Gastroesophageal sphincter (tissue), 4 donors: ENCODE results near the gene THADA. TPM values are rescaled to one million over a fixed set of nuclear protein-coding genes. Genes with fewer than 3 reads are reported as not detected.

Experiments used
- ATAC-seq: fragments of 150-250 bp; one replicate; pipeline ENCODE4 v1.9.1; 2016; ENCODE audit warnings: mild to moderate bottlenecking, moderate library complexity
- H3K27ac ChIP-seq, 4 donors: fragments of 200-600 bp; sonication (generic) in 3 of 4; 1 replicate in 3 of 4; 2 replicates in 1 of 4; pipeline ENCODE4 v1.5.1; 2016 to 2019
- H3K27me3 ChIP-seq: fragments of 200-600 bp; sonication (generic); one replicate; pipeline ENCODE4 v1.5.1; 2019
- H3K36me3 ChIP-seq, 2 donors: fragments of 200-600 bp; sonication (generic); one replicate each; pipeline ENCODE4 v1.5.1; 2019; ENCODE audit warnings: control low read depth in 1 of 2
- H3K4me1 ChIP-seq, 3 donors: fragments of 200-600 bp; sonication (generic); 1 replicate in 2 of 3; 2 replicates in 1 of 3; pipeline ENCODE4 v1.5.1; 2016 to 2019; ENCODE audit warnings: control low read depth in 2 of 3
- H3K4me3 ChIP-seq, 2 donors: fragments of 200-600 bp; sonication (generic); one replicate each; pipeline ENCODE4 v1.5.1; 2019; ENCODE audit warnings: mild to moderate bottlenecking in 1 of 2, moderate library complexity in 1 of 2
- H3K9me3 ChIP-seq, 3 donors: fragments of 200-600 bp; sonication (generic); one replicate each; pipeline ENCODE4 v1.5.1; 2017 to 2019; ENCODE audit warnings: control low read depth in 2 of 3
- CTCF ChIP-seq, 4 experiments: fragments of 200-600 bp in 2 of 4; fragments of 450-650 bp in 2 of 4; sonication (generic) in 1 of 4; IDR thresholded peaks; one replicate each; pipeline ENCODE4 v1.5.1; 2017 to 2019; ENCODE audit warnings: antibody characterized with exemption in 4 of 4, mild to moderate bottlenecking in 2 of 4, moderate library complexity in 2 of 4
- EP300 ChIP-seq: sonication (generic); formaldehyde crosslinking; IDR thresholded peaks from one replicate; pipeline ENCODE4 v1.6.1; 2017; ENCODE audit warnings: antibody characterized with exemption, mild to moderate bottlenecking
- POLR2A ChIP-seq, 2 donors: fragments of 450-650 bp; IDR thresholded peaks; one replicate each; pipeline ENCODE4 v1.6.1; 2017; ENCODE audit warnings: antibody characterized with exemption in 2 of 2, mild to moderate bottlenecking in 2 of 2, moderate library complexity in 1 of 2
- POLR2AphosphoS5 ChIP-seq: sonication (generic); formaldehyde crosslinking; IDR thresholded peaks from one replicate; pipeline ENCODE4 v1.6.1; 2017; ENCODE audit warnings: antibody characterized with exemption
- WGBS, 2 donors: methylation state at CpG; one replicate each; pipeline ENCODE4 v1.1.5; 2018; ENCODE audit warnings: low coverage in 1 of 2; 5-methylcytosine and 5-hydroxymethylcytosine counted together
- total RNA-seq, 4 donors: library from RNA; depleted of rRNA; stranded (reverse); fragments of >200 nt; gene quantifications; one replicate each; pipeline ENCODE4 v1.1.0, GENCODE V29; 2016

Gene THADA
- total RNA-seq, 4 donors from 2014 or later: 19.7 to 34.4 (median 22.3) TPM

GRCh38 chr2:43214253-43214652 lies 381.6 kb downstream of the THADA start:
- Histone ChIP-seq H3K36me3 (no peaks in the 10 kb centered on the region), H3K4me1 (peaks cover 5 to 47% (median 24%) of the 10 kb centered on the region in 3 donors), H3K4me3 (no peak overlapping the region), H3K27me3 (no peaks in the 10 kb centered on the region), H3K27ac (peak overlapping the region in 1 of 4 donors; percentile 12), H3K9me3 (no peaks in the 10 kb centered on the region)
- ATAC-seq: no peak
- 85% methylated on average over 5 of the region's 5 CpGs; no CpG with 5 or more reads in 1 of the 2 donors for WGBS, 2 donors
- TF ChIP-seq POLR2AphosphoS5: no peak
- no peak for TF ChIP-seq CTCF (IDR thresholded peaks at IDR 0.05)
- TF ChIP-seq POLR2A (IDR thresholded peaks at IDR 0.05): no peak
- TF ChIP-seq EP300: no peak

GRCh38 chr2:43212931-43213330 lies 382.9 kb downstream of the THADA start:
- H3K27me3 ChIP-seq: no peaks in the 10 kb centered on the region
- no peaks in the 10 kb centered on the region for H3K36me3 ChIP-seq
- peak; percentile 24 for ATAC-seq
- TF ChIP-seq CTCF (IDR thresholded peaks at IDR 0.05) (no peak), POLR2A (IDR thresholded peaks at IDR 0.05) (no peak), EP300 (no peak), POLR2AphosphoS5 (no peak)
- H3K27ac ChIP-seq: peak overlapping the region in 2 of 4 donors; percentile 31 to 51
- H3K4me1 ChIP-seq: peaks cover 0 to 33% (median 11%) of the 10 kb centered on the region in 3 donors
- H3K4me3 ChIP-seq: no peak overlapping the region
- H3K9me3 ChIP-seq: no peaks in the 10 kb centered on the region
- 78 to 100% methylated on average over 2 to 3 of the region's 3 CpGs for WGBS, 2 donors

GRCh38 chr2:43212216-43212835 lies 383.5 kb downstream of the THADA start:
- Histone ChIP-seq H3K27ac (peak overlapping the region in 2 of 4 donors; percentile 31 to 74), H3K4me1 (peaks cover 0 to 27% (median 6%) of the 10 kb centered on the region in 3 donors), H3K27me3 (no peaks in the 10 kb centered on the region), H3K4me3 (no peak overlapping the region), H3K36me3 (no peaks in the 10 kb centered on the region), H3K9me3 (no peaks in the 10 kb centered on the region)
- TF ChIP-seq EP300 (no peak), CTCF (IDR thresholded peaks at IDR 0.05) (no peak), POLR2A (IDR thresholded peaks at IDR 0.05) (no peak), POLR2AphosphoS5 (no peak)
- ATAC-seq: no peak
- WGBS, 2 donors: 89 to 98% methylated on average over 5 to 8 of the region's 11 CpGs

- peak overlapping the region in 3 of 4 donors; percentile 65 to 74 (median 68) for H3K27ac ChIP-seq
- peak in 1 of 4 experiments; percentile 15 for TF ChIP-seq CTCF (IDR thresholded peaks at IDR 0.05)
- TF ChIP-seq POLR2AphosphoS5: peak; percentile 31
- no peak for TF ChIP-seq POLR2A (IDR thresholded peaks at IDR 0.05)
- no peaks in the 10 kb centered on the region for H3K27me3 ChIP-seq
- no peak overlapping the region for H3K4me3 ChIP-seq
- peak; percentile 81 for ATAC-seq
- WGBS, 2 donors: 59 to 60% methylated on average over 1 to 11 of the region's 23 CpGs
- no peaks in the 10 kb centered on the region for H3K9me3 ChIP-seq
- H3K36me3 ChIP-seq: no peaks in the 10 kb centered on the region
- peaks cover 0 to 21% (median 6%) of the 10 kb centered on the region in 3 donors for H3K4me1 ChIP-seq
Measured at GRCh38 chr2:43210467-43211303, 385.2 kb downstream of the THADA start.
